GM19239 (cell line): Measurements from ENCODE around the gene PTAFR.
"Not testable (repeated sequence)": the region's sequence is repeated elsewhere in the genome, so short reads cannot be mapped to it uniquely, and the experiment has no call there.

ENCODE experiments used
- DNase-seq: peaks from one replicate; pipeline ENCODE4 v3.0.0; 2011; ENCODE audit warnings: low spot score; ENCODE audit not compliant: insufficient read length
- FAIRE-seq: peaks from 2 replicates; lab custom pipeline; 2011; peaks lifted over from hg19 to GRCh38; lab: Jason Lieb, UNC

PTAFR gene

GRCh38 chr1:28147264-28148094 lies 29.0 kb downstream of the PTAFR start:
- peak; percentile 89 for FAIRE-seq
- no peak for DNase-seq

GRCh38 chr1:28145728-28146127 lies 30.8 kb downstream of the PTAFR start:
- FAIRE-seq (no peak), DNase-seq (no peak)

GRCh38 chr1:28144203-28145135 lies 32.0 kb downstream of the PTAFR start:
- DNase-seq (peak; percentile 38), FAIRE-seq (peak; percentile 97)

- FAIRE-seq (no peak), DNase-seq (no peak)
Observed at GRCh38 chr1:28143496-28144202, 32.8 kb downstream of the PTAFR start.

- DNase-seq (no peak), FAIRE-seq (no peak)
Observed at GRCh38 chr1:28141685-28142084, 34.8 kb downstream of the PTAFR start.

- DNase-seq, FAIRE-seq: not testable (repeated sequence)
Observed at GRCh38 chr1:28139866-28140265, 36.6 kb downstream of the PTAFR start.

- FAIRE-seq (peak; percentile 72), DNase-seq (no peak)
Observed at GRCh38 chr1:28139025-28139712, 37.3 kb downstream of the PTAFR start.

- FAIRE-seq = no peak
Observed at GRCh38 chr1:28136922-28137613, 39.4 kb downstream of the PTAFR start.

GRCh38 chr1:28136169-28136921 lies 40.1 kb downstream of the PTAFR start:
- no peak for DNase-seq
- FAIRE-seq = peak; percentile 21

More at GRCh38 chr1:28136922-28137613, 39.4 kb downstream of the PTAFR start:
- DNase-seq = no peak

- DNase-seq (no peak), FAIRE-seq (peak; percentile 52)
Observed at GRCh38 chr1:28135371-28136168, 40.9 kb downstream of the PTAFR start.

GRCh38 chr1:28134651-28135207 lies 41.8 kb downstream of the PTAFR start:
- peak; percentile 77 for FAIRE-seq
- no peak for DNase-seq

- DNase-seq (no peak), FAIRE-seq (peak; percentile 91)
Observed at GRCh38 chr1:28132171-28133167, 44.0 kb downstream of the PTAFR start.

- FAIRE-seq (no peak), DNase-seq (no peak)
Observed at GRCh38 chr1:28130901-28131300, 45.6 kb downstream of the PTAFR start.

GRCh38 chr1:28129150-28129549 lies 47.3 kb downstream of the PTAFR start:
- FAIRE-seq (peak; percentile 58), DNase-seq (no peak)

GRCh38 chr1:28127617-28128257 lies 48.8 kb downstream of the PTAFR start:
- FAIRE-seq (peak; percentile 94), DNase-seq (no peak)
